ENCODE data around the gene IVD. TPM values are rescaled to one million over a fixed set of nuclear protein-coding genes. Genes with fewer than 3 reads are reported as not detected.

IVD gene
- total RNA-seq, 1 experiment from 2014 or later, result 58.9 TPM

GRCh38 chr15:40392986-40393948, 12.3 kb upstream of the IVD start:
- H3K9ac ChIP-seq (ENCODE audit: low read length), result no peak overlapping the region
- TSS peak; percentile 43 for BruUV-seq (replicated peaks)
- no peaks in the 10 kb centered on the region for H3K79me2 ChIP-seq (ENCODE audit: low read length)
- no peaks in the 10 kb centered on the region for H3K9me3 ChIP-seq (ENCODE audit: low read length)
- no peak for ATAC-seq
- CTCF ChIA-PET, result no interaction called here
- no peak for DNase-seq
- H3K9me2 ChIP-seq (replicated peaks; ENCODE audit: low read length), result no peaks in the 10 kb centered on the region
- H3K4me1 ChIP-seq (ENCODE audit: insufficient read depth, low read length), result no peaks in the 10 kb centered on the region
- H4K20me1 ChIP-seq (ENCODE audit: low read length), result no peaks in the 10 kb centered on the region
- H3F3A ChIP-seq (ENCODE audit: low read length, unreplicated experiment), result no peaks in the 10 kb centered on the region
- intact Hi-C loops (cut with micrococcal nuclease), result no loop called here
- H3K27me3 ChIP-seq (ENCODE audit: low read length), result no peaks in the 10 kb centered on the region
- no peak overlapping the region for H2AFZ ChIP-seq (ENCODE audit: low read length)
- H3K27ac ChIP-seq (ENCODE audit: low read length), result no peak overlapping the region
- peaks cover 47% of the 10 kb centered on the region for H3K36me3 ChIP-seq (ENCODE audit: low read depth, low read length)
- no peak overlapping the region for H3K4me3 ChIP-seq (ENCODE audit: low read length)
- no peak overlapping the region for H3K4me2 ChIP-seq (ENCODE audit: low read length)
- no peak for TF ChIP-seq EZH2 (IDR thresholded peaks at IDR 0.05; ENCODE audit: low read length, unreplicated experiment)
- POLR2A ChIA-PET (ENCODE audit: unreplicated experiment), result no interaction called here

GRCh38 chr15:40397688-40398412, 7.7 kb upstream of the IVD start:
- no peak for DNase-seq
- no TSS peak for BruUV-seq (replicated peaks)
- POLR2A ChIA-PET (ENCODE audit: unreplicated experiment), result interaction anchor here (0.5 to 0.6 kb wide), 2 partner anchors 51 to 870 kb away, joined by 3 to 5 read pairs; no protein-coding TSS in a partner anchor
- intact Hi-C loops (cut with micrococcal nuclease), result no loop called here
- no peak; the same call in 1 of the 2 replicates for ATAC-seq
- no peaks in the 10 kb centered on the region for H4K20me1 ChIP-seq (ENCODE audit: low read length)
- CTCF ChIA-PET, result interaction anchor here (0.6 kb wide), 1 partner anchor 112 kb away, joined by 3 read pairs; no protein-coding TSS in a partner anchor
- H3K4me1 ChIP-seq (ENCODE audit: insufficient read depth, low read length), result no peaks in the 10 kb centered on the region
- H3K4me2 ChIP-seq (ENCODE audit: low read length), result no peak overlapping the region
- H3K4me3 ChIP-seq (ENCODE audit: low read length), result no peak overlapping the region
- no peak for TF ChIP-seq EZH2phosphoT487 (IDR thresholded peaks at IDR 0.05; ENCODE audit: borderline replicate concordance, low read length)
- TF ChIP-seq CTCF (conservative IDR thresholded peaks at IDR 0.05; ENCODE audit: low read depth, low read length), result no peak
- TF ChIP-seq EZH2 (IDR thresholded peaks at IDR 0.05; ENCODE audit: low read length, unreplicated experiment), result no peak
- H3K36me3 ChIP-seq (ENCODE audit: low read depth, low read length), result peaks cover 14% of the 10 kb centered on the region
- no peaks in the 10 kb centered on the region for H3F3A ChIP-seq (ENCODE audit: low read length, unreplicated experiment)
- H3K27ac ChIP-seq (ENCODE audit: low read length), result no peak overlapping the region
- no peaks in the 10 kb centered on the region for H3K9me2 ChIP-seq (replicated peaks; ENCODE audit: low read length)
- H3K9ac ChIP-seq (ENCODE audit: low read length), result no peak overlapping the region
- no peak overlapping the region for H2AFZ ChIP-seq (ENCODE audit: low read length)
- H3K9me3 ChIP-seq (ENCODE audit: low read length), result no peaks in the 10 kb centered on the region
- no peaks in the 10 kb centered on the region for H3K79me2 ChIP-seq (ENCODE audit: low read length)
- H3K27me3 ChIP-seq (ENCODE audit: low read length), result no peaks in the 10 kb centered on the region

- no peak for DNase-seq
- Histone ChIP-seq H3F3A (ENCODE audit: low read length, unreplicated experiment) (no peaks in the 10 kb centered on the region), H3K4me3 (ENCODE audit: low read length) (no peak overlapping the region), H3K9ac (ENCODE audit: low read length) (no peak overlapping the region), H3K9me3 (ENCODE audit: low read length) (no peaks in the 10 kb centered on the region), H3K4me2 (ENCODE audit: low read length) (no peak overlapping the region), H3K9me2 (replicated peaks; ENCODE audit: low read length) (no peaks in the 10 kb centered on the region), H3K4me1 (ENCODE audit: insufficient read depth, low read length) (no peaks in the 10 kb centered on the region), H3K27me3 (ENCODE audit: low read length) (no peaks in the 10 kb centered on the region), H3K79me2 (ENCODE audit: low read length) (no peaks in the 10 kb centered on the region), H3K27ac (ENCODE audit: low read length) (no peak overlapping the region), H2AFZ (ENCODE audit: low read length) (no peak overlapping the region), H4K20me1 (ENCODE audit: low read length) (no peaks in the 10 kb centered on the region), H3K36me3 (ENCODE audit: low read depth, low read length) (peaks cover 9% of the 10 kb centered on the region)
- ChIA-PET CTCF (no interaction called here), POLR2A (ENCODE audit: unreplicated experiment) (interaction anchor here (0.5 kb wide), 1 partner anchor 869 kb away, joined by 5 read pairs; no protein-coding TSS in a partner anchor)
- TF ChIP-seq CTCF (conservative IDR thresholded peaks at IDR 0.05; ENCODE audit: low read depth, low read length), result no peak
- TF ChIP-seq EZH2 (IDR thresholded peaks at IDR 0.05; ENCODE audit: low read length, unreplicated experiment), result no peak
- no peak for TF ChIP-seq EZH2phosphoT487 (IDR thresholded peaks at IDR 0.05; ENCODE audit: borderline replicate concordance, low read length)
- no peak for ATAC-seq
- intact Hi-C loops (cut with micrococcal nuclease), result no loop called here
- no TSS peak for BruUV-seq (replicated peaks)
Observed at GRCh38 chr15:40398413-40398873, 7.2 kb upstream of the IVD start.

Data from PC-3 (cell line).